ENCODE data around the gene OIT3. TPM values are rescaled to one million over a fixed set of nuclear protein-coding genes. Genes with fewer than 3 reads are reported as not detected.

Gene OIT3
- polyA plus RNA-seq, 2 of the 4 experiments (the other 2 are of a cell fraction), result 0.06 to 0.08 TPM

GRCh38 chr10:72851509-72851908 is 42.0 kb upstream of the OIT3 start:
- TF ChIP-seq RAD21 (conservative IDR thresholded peaks at IDR 0.05 in 1 of 2, IDR thresholded peaks at IDR 0.05 in 1 of 2) (no peak), ZSCAN20 (CRISPR knock-in tag; IDR thresholded peaks at IDR 0.05) (no peak), FOSB (CRISPR knock-in tag; IDR thresholded peaks at IDR 0.05) (no peak), PHF8 (IDR thresholded peaks at IDR 0.05; ENCODE audit: borderline replicate concordance, low read depth) (no peak), MAZ (IDR thresholded peaks at IDR 0.05; ENCODE audit: borderline replicate concordance, low read depth, low read length) (no peak), HDAC2 (IDR thresholded peaks at IDR 0.05) (no peak), ZC3H11A (IDR thresholded peaks at IDR 0.05) (no peak), HOXB5 (CRISPR knock-in tag; IDR thresholded peaks at IDR 0.05) (no peak), TFCP2L1 (CRISPR knock-in tag; IDR thresholded peaks at IDR 0.05) (no peak), PBX3 (IDR thresholded peaks at IDR 0.05) (no peak), SMC3 (IDR thresholded peaks at IDR 0.05) (no peak), NPAS2 (CRISPR knock-in tag; IDR thresholded peaks at IDR 0.05; ENCODE audit: borderline replicate concordance) (no peak), JUN (IDR thresholded peaks at IDR 0.05) (no peak), CBX8 (IDR thresholded peaks at IDR 0.05) (no peak), TP53 (CRISPR knock-in tag; IDR thresholded peaks at IDR 0.05) (no peak)
- TF ChIP-seq, protein P1, sequence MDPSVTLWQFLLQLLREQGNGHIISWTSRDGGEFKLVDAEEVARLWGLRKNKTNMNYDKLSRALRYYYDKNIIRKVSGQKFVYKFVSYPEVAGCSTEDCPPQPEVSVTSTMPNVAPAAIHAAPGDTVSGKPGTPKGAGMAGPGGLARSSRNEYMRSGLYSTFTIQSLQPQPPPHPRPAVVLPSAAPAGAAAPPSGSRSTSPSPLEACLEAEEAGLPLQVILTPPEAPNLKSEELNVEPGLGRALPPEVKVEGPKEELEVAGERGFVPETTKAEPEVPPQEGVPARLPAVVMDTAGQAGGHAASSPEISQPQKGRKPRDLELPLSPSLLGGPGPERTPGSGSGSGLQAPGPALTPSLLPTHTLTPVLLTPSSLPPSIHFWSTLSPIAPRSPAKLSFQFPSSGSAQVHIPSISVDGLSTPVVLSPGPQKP (IDR thresholded peaks at IDR 0.05; ENCODE audit: low read depth, low read length), result no peak
- TF ChIP-seq, protein P2, sequence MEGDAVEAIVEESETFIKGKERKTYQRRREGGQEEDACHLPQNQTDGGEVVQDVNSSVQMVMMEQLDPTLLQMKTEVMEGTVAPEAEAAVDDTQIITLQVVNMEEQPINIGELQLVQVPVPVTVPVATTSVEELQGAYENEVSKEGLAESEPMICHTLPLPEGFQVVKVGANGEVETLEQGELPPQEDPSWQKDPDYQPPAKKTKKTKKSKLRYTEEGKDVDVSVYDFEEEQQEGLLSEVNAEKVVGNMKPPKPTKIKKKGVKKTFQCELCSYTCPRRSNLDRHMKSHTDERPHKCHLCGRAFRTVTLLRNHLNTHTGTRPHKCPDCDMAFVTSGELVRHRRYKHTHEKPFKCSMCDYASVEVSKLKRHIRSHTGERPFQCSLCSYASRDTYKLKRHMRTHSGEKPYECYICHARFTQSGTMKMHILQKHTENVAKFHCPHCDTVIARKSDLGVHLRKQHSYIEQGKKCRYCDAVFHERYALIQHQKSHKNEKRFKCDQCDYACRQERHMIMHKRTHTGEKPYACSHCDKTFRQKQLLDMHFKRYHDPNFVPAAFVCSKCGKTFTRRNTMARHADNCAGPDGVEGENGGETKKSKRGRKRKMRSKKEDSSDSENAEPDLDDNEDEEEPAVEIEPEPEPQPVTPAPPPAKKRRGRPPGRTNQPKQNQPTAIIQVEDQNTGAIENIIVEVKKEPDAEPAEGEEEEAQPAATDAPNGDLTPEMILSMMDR (IDR thresholded peaks at IDR 0.05), result no peak
- ChIA-PET POLR2A (no interaction called here), CTCF (interaction anchor here (0.6 to 1.9 kb wide), 3 partner anchors 13 to 1575 kb away, joined by 3 to 6 read pairs (median 3); no protein-coding TSS in a partner anchor)
- H3K4me1 ChIP-seq, result peaks cover 9% of the 10 kb centered on the region; the same call in 2 of the 3 replicates
- ATAC-seq (no peak), FAIRE-seq (no peak), DNase-seq (ENCODE audit: low read depth in 1 of 2, low spot score in 1 of 2) (no peak)
- H3K27ac ChIP-seq, result no peak overlapping the region
- peaks cover 20% of the 10 kb centered on the region for H3K9me3 ChIP-seq
- H3K4me2 ChIP-seq, result no peak overlapping the region
- no peak overlapping the region for H3K4me3 ChIP-seq
- WGBS (ENCODE audit: missing lambda C conversion rate), result 100% methylated on average over 1 of the region's 1 CpG

- POLR2A ChIA-PET, result no interaction called here
- no peak overlapping the region for H3K27ac ChIP-seq
- CTCF ChIA-PET, result interaction anchor here (0.8 to 1.9 kb wide), 3 partner anchors 18 to 488 kb away, joined by 3 to 6 read pairs (median 3); no protein-coding TSS in a partner anchor
- TF ChIP-seq PHF8 (IDR thresholded peaks at IDR 0.05; ENCODE audit: borderline replicate concordance, low read depth) (no peak), RARB (CRISPR knock-in tag; IDR thresholded peaks at IDR 0.05) (no peak), RAD21 (conservative IDR thresholded peaks at IDR 0.05 in 1 of 2, IDR thresholded peaks at IDR 0.05 in 1 of 2) (no peak), TFCP2L1 (CRISPR knock-in tag; IDR thresholded peaks at IDR 0.05) (no peak), HOXB5 (CRISPR knock-in tag; IDR thresholded peaks at IDR 0.05) (no peak), ZSCAN20 (CRISPR knock-in tag; IDR thresholded peaks at IDR 0.05) (no peak), HES2 (IDR thresholded peaks at IDR 0.05) (no peak), EHMT2 (IDR thresholded peaks at IDR 0.05; ENCODE audit: low read depth) (no peak), MYC (IDR thresholded peaks at IDR 0.05; ENCODE audit: borderline replicate concordance, low read length) (no peak)
- TF ChIP-seq, protein P3, sequence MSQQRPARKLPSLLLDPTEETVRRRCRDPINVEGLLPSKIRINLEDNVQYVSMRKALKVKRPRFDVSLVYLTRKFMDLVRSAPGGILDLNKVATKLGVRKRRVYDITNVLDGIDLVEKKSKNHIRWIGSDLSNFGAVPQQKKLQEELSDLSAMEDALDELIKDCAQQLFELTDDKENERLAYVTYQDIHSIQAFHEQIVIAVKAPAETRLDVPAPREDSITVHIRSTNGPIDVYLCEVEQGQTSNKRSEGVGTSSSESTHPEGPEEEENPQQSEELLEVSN (IDR thresholded peaks at IDR 0.05; ENCODE audit: borderline replicate concordance, low read depth), result no peak
- WGBS (ENCODE audit: missing lambda C conversion rate), result 96% methylated on average over 2 of the region's 2 CpGs
- no peak for FAIRE-seq
- H3K4me1 ChIP-seq, result no peaks in the 10 kb centered on the region; the same call in 2 of the 3 replicates
- no peak for ATAC-seq
- DNase-seq (ENCODE audit: low read depth in 1 of 2, low spot score in 1 of 2), result no peak
- no peak overlapping the region for H3K4me3 ChIP-seq
- H3K4me2 ChIP-seq, result no peak overlapping the region
- H3K9me3 ChIP-seq, result peaks cover 20% of the 10 kb centered on the region
Observed at GRCh38 chr10:72852508-72852907, 41.0 kb upstream of the OIT3 start.

Measured in A549 (cell line).